CD4-positive, alpha-beta T cell treated with Interleukin-17A for 4 hours (primary cell): ENCODE measurements around the gene ADARB2.

Experiments
- DNase-seq: peaks from one replicate; pipeline ENCODE4 v3.0.0-alpha.2; 2020; ENCODE audit warnings: mixed read lengths

Gene ADARB2

DNA sequence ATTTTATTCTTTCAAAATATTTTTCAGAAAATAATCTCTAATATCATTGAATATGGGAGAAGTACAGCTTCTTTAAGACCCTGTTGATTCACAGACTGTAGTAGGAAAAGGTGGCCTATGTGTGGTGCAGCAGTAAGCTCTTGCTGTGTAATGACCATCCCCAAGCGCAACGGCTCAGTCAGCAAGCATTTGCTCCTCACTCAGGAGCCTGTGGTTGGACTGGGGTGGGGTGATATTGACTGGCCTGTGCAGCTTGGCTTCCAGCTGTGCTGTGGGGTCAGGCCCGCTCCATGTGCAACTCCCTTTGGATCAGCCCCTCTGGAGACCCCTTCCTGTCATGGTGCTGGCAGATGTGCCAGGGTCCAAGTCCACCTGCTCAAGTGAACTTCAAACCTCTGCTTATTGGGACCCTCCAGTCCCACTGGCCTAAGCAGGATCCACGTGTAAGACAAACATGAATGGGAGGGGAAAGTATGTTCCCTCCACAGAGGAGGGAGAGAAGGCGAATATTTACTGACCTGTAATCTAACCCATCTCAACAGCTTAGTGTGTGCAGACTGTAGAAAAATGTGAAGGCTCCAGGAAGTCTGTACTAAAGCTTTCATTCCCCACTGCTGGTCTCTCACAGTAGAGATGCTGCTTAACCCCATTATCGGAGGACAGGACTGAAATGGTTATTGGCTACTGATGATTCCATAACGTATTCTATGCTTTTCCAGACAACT, 441.4 kb downstream of the ADARB2 start:
- DNase-seq, result no peak

DNA sequence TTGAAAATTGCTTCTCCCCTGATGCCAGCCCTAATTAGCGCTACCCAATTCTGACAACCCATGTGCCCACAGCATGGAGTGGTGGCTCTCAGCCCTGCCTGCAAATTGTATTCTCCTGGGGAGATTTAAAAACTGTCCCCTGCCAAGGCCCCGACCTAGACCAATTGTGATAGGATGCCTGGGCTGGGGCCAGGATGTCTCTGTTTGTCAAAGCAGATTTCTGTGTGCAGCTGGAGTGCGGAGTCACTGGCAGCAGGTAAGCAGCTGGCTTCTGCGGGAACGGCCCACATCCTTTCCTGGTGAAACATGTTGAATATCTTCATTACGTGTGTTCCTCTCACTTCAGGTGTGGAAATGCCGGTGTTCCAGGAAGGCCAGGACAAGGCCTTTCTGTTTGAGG, 442.6 kb downstream of the ADARB2 start:
- DNase-seq, result no peak

DNA sequence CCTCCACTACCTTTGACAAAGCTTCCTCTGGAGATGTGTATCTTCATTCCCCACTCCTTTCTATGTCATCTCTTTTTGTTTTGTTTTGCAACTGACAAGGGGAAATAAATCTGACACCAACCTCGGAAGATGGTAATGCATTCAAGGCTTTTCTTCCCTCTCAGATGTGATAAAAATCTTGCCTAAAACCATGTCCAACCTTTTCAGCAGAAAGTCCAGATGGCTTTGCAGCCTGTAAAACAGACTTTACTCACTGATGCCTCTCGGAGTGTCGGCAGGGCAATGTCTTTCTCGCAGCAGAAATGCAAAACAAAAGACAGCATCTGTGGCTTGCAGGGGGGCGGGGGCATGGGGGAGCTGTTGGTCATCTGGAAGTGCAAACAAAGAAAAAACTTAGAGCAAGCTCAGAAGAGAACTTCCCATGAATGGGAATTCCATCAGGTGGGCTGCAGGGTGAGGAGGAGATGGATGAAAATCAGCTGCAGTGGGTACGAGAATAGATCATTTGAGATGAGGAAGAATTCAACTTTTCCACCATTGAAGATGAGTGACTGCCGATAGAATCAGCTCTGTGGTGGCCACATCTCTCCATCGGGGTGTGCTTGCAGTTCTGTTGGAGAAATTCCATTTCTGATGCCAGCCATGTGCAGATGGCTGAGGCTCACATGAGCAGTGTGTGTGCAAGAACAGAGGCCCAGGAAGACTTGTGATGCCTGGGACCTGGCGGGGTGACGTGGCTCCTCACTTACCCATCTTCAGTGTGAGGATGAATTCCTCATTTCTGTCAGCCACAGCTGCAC, 443.5 kb downstream of the ADARB2 start:
- no peak for DNase-seq

DNA sequence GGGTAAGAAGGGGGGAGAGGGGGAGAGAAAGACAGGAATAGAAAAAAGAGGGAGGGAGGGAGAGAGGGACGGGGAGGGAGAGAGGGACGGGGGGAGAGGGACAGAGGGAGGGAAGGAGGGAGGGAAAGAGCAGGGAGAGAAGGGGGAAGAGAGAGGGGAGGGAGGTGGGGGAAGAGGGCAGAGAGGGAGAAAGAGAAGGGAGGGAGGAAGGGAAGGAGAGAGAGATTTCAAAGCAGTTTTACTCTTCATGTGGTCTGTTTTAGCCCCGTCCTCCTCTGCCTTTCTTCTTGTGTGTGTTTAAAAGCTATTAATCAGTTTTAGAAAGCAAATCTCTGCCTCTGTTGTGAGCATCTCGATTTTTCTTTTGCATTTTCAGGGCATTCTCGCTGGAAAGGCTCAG, 444.2 kb downstream of the ADARB2 start:
- no peak for DNase-seq

DNA sequence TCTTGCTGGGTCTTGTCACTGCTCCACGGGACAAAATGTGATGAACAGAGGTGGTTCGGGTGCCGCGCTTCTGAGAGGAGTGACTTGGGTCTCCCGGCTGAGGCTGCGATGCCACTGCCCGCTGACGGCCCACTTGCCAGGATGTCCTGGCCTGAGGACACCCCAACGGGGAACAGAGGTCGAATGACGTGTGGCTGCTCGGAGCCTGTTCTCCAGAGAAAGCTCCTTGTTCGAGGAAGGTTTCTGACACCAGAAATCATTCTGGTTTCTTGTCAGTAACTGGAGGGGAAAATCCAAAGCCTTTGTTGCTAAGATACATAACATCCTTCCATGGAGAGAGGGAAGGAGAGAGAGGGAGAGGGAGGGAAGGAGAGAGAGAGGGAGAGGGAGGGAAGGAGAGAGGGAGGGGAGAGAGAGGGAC, 444.7 kb downstream of the ADARB2 start:
- DNase-seq, result no peak

DNA sequence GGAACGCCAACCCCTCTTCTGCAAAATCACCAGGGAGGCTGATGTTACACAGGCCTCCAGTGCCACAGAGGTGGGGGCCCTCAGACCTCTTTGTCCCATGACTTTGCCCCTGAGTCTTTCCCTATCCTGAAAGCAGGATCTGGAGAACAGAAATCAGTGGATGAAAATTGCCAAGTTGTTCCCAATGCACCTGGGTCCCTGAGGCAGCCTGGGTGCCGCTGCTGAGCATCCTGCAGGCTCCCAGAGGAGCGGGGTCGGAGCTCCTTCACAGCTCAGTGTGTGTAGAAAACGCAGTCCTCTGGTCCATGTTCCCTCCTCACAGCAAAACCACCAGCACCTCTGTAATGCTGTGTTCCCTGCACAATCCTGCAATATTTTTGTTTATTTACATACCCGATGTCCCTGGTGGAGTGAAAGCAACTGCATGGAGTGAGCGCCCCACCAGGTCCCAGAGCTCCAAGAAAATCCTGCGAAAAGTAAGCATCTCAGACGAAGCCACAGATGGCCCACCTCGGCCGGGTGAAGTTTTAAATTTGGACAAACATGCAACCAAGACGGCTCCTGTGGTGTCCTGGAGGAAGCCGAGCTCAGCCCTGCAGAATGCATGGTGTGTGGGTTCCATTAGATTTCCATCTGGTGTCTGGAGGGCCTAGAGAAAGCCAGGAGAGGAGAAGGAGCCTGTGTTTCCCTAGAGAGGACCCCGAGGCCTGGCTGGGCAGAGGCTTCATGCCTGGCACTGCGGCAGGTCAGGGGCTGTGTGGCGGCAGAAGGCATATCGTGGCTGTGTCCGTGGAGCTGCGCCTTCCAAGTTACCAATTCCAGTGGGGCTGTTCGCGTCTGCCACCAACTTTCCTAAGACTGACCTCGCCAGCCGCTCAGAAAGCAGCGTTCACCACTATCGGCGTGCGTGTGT, 445.9 kb downstream of the ADARB2 start:
- no peak for DNase-seq

DNA sequence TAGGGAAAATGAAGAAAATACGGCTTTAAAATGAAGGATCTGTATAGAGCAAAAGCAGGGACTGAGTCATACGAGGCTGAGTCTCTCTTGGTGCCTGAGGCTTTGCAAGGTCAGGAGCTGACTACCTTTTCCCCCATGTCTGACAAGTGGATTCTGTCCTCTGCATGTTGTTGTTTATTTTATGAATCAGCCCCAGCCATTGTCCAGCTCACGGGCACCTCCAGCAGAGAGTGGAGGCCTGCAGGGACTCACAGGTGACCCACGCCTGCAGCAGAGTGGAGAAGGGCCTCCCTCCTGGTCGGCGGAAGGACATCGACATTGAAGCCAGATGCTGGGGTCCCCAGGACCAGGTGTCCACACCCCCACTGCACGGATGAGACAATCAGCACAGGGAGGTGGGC, 447.3 kb downstream of the ADARB2 start:
- DNase-seq, result no peak

DNA sequence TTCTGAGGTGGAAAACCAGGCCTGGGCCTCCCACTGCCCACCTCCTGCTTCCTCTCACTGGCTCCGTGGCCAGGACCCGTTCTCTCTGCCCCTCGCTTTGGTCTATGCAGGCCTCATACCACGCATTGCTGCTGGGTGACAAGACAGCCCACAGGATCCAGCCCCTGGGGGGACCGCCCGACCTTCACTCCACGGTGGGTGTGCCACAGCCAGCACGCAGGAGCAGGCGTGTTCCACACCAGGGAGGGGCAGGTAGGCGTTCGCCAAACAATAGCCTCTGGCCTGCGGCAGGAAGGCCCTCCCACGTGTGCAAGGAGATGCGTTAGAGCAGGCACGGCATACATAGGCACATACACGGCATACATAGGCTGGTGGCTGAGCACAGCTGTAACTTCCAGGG, 447.7 kb downstream of the ADARB2 start:
- no peak for DNase-seq

DNA sequence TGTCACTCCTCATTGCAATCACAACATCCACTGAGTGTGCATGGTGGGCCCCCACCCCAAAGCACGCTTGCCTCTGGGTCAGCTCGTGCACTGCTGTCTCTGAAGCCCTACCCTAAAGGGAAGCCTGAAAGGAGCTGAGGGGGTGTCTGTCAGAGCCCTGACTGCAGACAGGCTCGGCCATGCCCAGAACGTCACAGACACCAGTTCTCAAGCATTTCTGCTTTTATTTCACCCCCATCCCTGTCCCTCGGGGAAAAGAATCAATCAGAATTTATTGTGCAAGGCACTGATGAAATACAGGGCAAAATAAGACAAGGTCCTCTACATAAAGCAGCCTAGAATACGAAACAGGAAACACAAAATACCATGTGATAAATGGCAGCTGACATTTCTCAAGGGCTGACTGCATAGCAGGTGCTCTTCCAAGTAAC, 449.3 kb downstream of the ADARB2 start:
- no peak for DNase-seq

DNA sequence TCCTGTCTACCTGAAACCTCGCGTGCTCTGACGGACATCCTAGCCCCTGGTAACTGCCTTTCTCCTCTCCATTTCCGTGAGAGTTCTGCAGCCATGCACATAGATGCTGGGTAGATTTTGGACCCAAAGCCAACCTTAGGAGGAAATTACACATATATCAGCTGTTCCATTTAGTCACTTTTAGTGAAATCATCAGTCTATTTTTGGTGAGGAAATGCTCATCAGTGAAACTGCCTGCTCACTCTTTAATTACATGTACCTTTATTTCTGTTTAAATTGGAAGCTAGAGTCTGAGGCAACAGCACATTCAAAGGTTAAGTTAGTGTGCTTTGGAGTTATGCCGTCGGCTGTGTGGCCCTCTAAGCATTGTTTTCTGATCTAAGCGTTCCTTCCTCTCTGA, 449.8 kb downstream of the ADARB2 start:
- DNase-seq, result no peak

DNA sequence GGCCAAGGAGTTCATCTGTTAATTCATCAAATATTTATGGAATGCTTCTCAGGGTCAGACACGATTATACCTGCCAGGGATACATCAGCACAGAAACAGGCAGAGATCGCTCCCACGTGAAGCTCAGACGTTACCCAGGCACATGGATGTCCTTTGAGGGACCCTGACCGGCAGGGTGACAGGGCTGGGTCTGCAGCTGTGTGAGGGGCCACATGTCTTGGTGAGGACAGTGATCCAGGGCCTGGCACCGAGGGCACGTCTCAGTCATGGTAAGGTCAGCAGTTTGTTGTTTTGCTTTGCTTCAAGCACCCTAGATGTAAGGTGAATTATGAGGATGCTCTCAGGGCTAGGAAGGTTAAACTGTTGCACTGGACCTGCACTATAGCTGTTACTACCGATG, 453.2 kb downstream of the ADARB2 start:
- no peak for DNase-seq

DNA sequence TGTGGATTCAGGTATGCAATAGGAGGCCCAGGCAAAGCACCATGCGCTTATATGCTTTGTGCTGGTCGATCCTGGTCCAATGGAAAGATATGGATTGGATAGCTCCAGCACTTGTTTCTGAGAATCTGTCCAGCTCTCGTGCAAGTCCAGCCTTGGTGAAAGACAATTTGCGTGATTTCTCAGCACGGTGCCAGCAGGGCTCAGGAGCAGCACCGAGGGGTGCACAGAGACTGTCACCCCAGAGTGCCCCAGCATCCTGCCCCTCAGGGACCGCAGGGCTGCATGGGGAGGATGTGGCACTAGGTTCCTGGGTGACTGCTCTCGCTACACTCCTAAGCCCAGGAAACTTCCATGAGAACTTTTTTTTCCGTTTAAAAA, 455.9 kb downstream of the ADARB2 start:
- no peak for DNase-seq

DNA sequence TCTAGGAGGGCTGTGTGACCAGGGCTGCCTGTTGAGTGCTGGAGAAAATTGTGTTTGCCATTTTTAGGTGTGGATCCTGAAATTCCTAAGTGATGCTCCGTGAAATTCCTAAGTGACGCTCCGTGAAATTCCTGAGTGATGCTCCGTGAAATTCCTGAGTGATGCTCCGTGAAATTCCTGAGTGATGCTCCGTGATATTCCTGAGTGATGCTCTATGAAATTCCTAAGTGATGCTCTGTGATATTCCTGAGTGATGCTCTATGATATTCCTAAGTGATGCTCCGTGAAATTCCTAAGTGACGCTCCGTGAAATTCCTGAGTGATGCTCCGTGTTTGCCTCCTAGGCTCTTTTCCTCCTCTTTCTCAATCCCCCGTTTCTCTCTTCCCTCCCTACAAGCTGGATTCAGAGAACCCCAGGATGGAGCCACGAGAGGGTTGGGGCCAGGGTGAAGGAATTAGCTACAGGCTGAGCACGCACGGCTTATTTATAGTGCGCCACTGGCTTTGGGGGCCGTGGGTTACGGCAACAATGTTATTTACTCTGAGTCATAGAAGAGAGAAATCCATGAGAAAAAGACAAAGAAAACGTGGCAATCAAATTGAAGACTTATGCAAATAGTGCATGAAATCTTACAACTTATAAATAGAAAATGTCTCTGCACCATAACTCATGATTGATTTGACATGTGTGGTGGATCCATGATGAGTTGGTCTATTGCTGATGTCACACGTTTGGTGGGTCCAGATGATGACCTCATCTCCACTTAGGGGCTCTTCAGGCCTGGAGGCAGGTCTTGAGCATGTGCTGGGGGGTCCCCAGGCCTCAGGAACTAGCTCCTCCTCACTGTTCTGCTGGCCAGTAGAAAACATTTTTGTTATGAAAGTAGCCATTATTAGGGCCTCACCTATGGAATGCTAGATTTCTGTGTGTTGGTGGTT, 456.6 kb downstream of the ADARB2 start:
- no peak for DNase-seq

DNA sequence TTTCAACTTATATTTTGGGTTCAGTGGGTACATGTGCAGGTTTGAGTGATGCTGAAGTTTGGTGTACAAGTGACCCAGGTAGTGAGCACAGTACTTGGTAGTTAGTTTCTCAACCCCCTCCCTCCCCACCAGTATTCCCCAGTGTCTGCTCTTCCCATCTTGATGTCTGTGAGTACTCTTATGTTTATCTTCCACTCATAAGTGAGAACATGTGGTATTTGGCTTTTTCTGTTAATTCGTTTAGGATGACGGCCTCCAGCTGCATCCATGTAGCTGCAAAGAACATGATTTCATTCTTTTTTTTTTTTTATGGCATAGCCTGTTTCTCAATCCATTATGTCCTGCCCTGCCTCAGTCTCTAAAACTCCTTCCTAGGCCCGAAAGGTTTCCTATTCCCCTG, 459.0 kb downstream of the ADARB2 start:
- DNase-seq, result no peak

DNA sequence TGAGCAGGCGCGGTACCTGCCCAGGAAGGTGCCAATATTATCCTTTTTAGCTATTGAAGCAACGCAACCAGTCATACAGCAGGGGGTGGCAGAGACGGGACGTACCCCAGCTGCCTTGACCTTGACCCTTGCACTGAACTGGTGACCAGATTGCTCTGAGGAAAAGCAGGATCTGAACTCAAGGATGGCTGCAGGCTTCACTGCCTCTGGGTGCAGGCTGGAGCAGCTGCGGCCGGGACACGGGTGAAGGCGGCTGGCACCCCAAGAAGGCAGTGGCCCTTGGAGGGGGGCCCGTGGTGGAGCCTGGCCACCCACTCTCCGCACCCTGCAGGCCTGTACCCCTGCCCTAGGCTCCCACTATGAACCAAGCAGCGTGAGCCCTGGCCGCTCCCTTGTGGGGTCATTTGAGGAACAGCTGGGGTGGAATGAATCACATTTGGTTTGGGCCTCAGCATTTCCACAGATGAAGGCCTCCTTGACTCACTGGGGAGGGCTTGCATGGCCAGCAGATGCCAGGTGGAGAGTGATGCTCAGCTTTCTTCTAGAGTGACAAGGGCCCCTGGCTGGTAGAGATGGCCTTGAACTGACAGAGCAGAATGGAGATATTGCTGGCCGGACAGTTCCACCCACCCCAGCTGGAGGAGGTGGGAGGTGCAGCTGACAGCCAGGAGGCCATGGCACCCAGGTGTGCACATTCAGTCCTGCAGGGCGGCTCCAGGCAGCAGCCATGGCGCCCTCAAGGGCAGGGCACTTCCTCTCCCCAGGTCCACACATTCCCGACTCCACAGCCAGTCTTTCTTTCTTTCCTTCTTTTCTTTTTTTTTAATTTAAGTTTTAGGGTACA, 462.4 kb downstream of the ADARB2 start:
- DNase-seq, result no peak

DNA sequence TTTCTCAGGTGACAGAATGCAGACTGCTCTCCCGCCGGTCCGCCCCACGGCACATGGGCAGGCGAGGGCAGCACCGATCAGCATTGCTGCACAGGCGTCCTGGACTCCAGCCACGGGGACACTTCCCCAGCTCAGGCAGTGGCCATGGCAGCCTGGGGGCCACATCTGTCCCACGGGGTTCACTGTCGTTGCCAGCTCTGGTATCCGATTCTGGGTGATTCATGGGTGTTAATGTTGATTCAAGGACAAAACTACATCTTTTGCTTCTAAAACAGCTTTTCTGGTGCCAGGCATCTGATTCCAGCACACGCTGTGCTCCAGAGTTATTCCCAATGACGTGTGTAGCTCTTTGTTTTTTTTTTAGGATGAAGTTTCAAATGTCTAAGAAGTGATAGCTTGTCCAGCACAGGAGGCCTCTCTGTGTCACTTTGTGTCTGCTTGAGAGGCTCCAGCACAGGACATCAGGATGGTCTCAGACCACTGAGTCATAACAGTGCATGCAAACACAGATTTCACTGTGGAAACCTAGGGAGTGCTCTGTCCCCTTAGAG, 463.1 kb downstream of the ADARB2 start:
- no peak for DNase-seq

DNA sequence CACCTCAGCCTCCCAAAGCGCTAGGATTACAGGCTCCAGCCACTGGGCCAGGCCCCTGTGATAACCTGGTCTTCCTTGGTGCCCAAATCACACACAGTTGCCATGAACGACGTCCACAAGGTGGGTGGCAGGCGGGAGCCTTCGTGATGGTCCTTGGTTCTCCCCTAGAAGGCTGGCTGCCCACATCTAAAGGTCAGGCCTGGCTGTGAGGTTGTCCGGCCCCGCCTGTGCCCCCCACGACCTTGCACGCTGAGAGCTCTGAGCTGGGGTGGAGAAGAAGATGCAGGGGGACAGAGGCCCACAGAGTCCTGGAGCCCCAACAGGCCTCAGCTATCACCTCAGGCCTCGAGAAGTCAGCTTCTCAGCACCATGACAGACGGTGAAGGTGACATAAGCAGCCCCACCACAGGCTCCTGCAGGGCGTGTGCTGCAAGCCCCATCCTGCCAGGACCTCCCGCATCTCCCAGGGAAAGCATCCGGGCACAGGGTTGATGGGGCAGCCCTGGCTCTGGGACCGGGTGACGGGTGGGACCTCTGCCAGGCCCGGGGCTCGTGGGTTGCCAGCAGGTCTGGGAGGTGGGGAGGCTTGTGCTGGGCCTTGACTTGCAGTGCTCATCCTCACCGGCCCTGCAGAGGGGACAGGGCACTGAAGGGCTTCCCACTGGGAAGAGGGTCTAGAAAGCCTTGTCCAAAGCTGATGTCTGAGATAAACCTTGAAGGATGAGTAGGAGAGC, 463.8 kb downstream of the ADARB2 start:
- DNase-seq, result no peak

DNA sequence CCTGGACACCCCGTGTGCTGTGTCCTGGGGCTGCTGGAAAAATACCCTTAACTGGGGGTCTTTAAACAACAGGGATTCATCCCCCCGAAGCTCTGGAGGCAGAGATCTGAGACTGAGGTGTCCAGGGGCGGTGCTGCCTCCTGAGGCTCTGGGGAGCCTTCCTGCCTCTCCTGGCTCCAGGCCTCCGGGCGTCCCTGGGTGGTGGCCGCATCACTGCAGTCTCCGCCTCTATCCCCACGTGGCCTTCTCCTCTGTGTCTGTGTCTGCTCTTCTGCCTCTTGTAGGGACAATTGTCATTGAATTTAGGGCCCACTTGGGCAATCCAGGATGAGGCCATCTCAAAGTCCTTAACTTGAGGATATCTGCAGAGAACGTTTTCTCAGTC, 464.6 kb downstream of the ADARB2 start:
- DNase-seq, result no peak

DNA sequence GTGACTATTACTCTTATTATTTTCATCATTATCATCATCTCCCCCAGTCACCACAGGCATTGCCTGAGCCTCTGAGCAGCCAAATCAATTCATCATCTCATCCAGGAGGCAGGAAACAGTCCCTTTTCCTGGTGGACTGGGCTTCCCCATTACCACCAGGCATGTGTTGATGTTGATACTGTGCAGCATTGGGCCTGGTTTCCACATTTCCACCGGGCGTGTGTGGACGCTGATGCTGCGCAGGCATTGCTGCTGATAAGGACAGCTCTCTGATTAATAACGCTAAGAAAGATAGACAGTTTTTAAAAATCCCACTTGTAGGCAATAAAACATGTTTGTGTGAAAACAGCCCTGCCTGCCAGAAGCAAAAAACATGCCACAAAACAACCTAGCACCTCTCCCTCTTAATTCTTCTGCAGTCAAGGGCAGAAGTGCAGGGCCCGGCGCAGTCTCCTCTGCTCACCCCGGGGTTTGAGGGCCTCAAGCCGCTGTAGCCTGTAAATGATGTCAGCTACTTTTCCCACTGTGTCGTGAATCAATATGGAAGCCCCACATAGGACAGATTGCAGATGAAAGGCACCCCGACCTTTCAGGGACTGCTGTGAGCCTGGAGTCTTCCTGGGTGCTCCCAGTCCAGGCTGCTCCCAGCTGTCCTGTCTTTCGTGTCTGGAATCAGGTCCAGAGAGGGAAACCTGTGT, 465.1 kb downstream of the ADARB2 start:
- DNase-seq, result no peak

DNA sequence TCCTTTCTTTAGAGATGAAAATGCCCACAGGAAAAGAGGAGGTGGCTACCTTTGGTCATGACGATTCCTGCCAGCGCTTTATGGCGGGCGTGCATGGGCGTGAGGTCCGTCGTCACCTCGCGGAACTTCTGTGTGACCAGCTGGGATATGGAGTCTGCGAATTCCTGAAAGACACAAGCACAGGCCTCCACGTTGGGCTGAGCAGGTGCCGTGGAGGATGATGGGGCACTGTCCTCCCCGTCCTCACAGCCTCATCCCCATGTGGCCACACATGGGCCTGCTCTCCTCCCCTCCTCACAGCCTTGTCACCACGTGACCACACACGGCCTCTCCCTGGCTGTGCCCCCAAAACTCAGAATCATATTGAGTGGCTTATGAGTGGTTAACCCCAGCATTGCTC, 466.4 kb downstream of the ADARB2 start:
- DNase-seq, result no peak
